Measurements from ENCODE around the gene ERN1. TPM values are rescaled to one million over a fixed set of nuclear protein-coding genes. Genes with fewer than 3 reads are reported as not detected.

Gene ERN1
- total and polyA plus RNA-seq, 2 donors (not counting 3 experiments of a cell fraction or from before 2014, with no cell fraction given) = 9.1 to 21.5 TPM

- Histone ChIP-seq H3K9me3 (replicated peaks; ENCODE audit: control insufficient read depth, insufficient read depth, low read length) (no peaks in the 10 kb centered on the region), H3K36me3 (ENCODE audit: control insufficient read depth in 2 of 2, extremely low read depth in 1 of 2, insufficient read depth in 2 of 2, low read length in 2 of 2) (no peaks in the 10 kb centered on the region), H3K9ac (replicated peaks; ENCODE audit: extremely low read depth, insufficient read depth, low read length) (no peak overlapping the region), H3K4me1 (ENCODE audit: control insufficient read depth, extremely low read depth, insufficient read depth, low read length) (peaks cover 9% of the 10 kb centered on the region), H3K27me3 (ENCODE audit: control insufficient read depth in 2 of 2, insufficient read depth in 2 of 2, low read length in 2 of 2) (peaks cover 2 to 6% of the 10 kb centered on the region in 2 experiments), H3K4me3 (replicated peaks in 1 of 3; ENCODE audit: insufficient read depth in 1 of 3, low read depth in 1 of 3, low read length in 3 of 3) (no peak overlapping the region), H3K79me2 (ENCODE audit: control insufficient read depth, insufficient read depth, low read length) (no peaks in the 10 kb centered on the region), H2AFZ (ENCODE audit: low read depth, low read length) (no peak overlapping the region), H4K20me1 (replicated peaks; ENCODE audit: control insufficient read depth, extremely low read depth, insufficient read depth, low read length) (no peaks in the 10 kb centered on the region), H3K4me2 (ENCODE audit: insufficient read depth, low read length) (no peak overlapping the region), H3K27ac (ENCODE audit: insufficient read depth, low read depth, low read length) (no peak overlapping the region), H3K9me1 (replicated peaks; ENCODE audit: control insufficient read depth, extremely low read depth, insufficient read depth, low read length) (no peaks in the 10 kb centered on the region)
- dilution Hi-C loops (cut with MboI; ENCODE audit: extremely low pct_ligation_motif_present, low sequenced_read_pairs) (no loop called here), intact Hi-C loops (cut with micrococcal nuclease) (loop anchor here (1.0 to 2.0 kb wide), 2 partner anchors 43 to 70 kb away; no protein-coding TSS in a partner anchor)
- TF ChIP-seq MAX (IDR thresholded peaks at IDR 0.05; ENCODE audit: insufficient read depth, insufficient read length) = no peak
- no peak for TF ChIP-seq GATA2 (IDR thresholded peaks at IDR 0.05; ENCODE audit: insufficient read depth, insufficient read length, low read depth, low read length)
- no peak for TF ChIP-seq MYC (IDR thresholded peaks at IDR 0.05; ENCODE audit: low read depth, low read length)
- no peak for TF ChIP-seq POLR2A (IDR thresholded peaks at IDR 0.05; ENCODE audit: low read depth, low read length)
- TF ChIP-seq POLR2AphosphoS5 (IDR thresholded peaks at IDR 0.05; ENCODE audit: insufficient read depth, low read depth, low read length) = no peak
- TF ChIP-seq FOS (IDR thresholded peaks at IDR 0.05; ENCODE audit: borderline replicate concordance, insufficient read depth, low read length) = no peak
- TF ChIP-seq EZH2 (IDR thresholded peaks at IDR 0.05; ENCODE audit: borderline replicate concordance, low read depth, low read length, severe bottlenecking) = no peak
- TF ChIP-seq JUN (IDR thresholded peaks at IDR 0.05; ENCODE audit: borderline replicate concordance, insufficient read depth, insufficient read length, low read depth) = no peak
- no peak for TF ChIP-seq CTCF (IDR thresholded peaks at IDR 0.05; ENCODE audit: extremely low read depth in 1 of 2, insufficient read depth in 1 of 2, low read depth in 1 of 2, low read length in 2 of 2)
- no peak for FAIRE-seq
- BruUV-seq (replicated peaks) = no TSS peak
- ChIA-PET CTCF (interaction anchor here (0.9 to 12.0 kb wide), 21 partner anchors 9 to 166 kb away, joined by 3 to 183 read pairs (median 8); partner anchors contain the start of genes CSHL1, GH1, ICAM2 and PRR29), POLR2A (no interaction called here)
- no peak for DNase-seq (ENCODE audit: low read depth, low spot score)
Observed at GRCh38 chr17:63989622-63990345, 140.2 kb downstream of the ERN1 start.

Small RNAs within 50 kb of the gene (small RNA-seq; reads per million reads assigned to genes)
- 366 reads per million, percentile 99 among the genes with 10 or more reads in this experiment for gene SNORD104 (ENCODE audit: insufficient read depth, insufficient read length, low read depth, low replicate concordance)

Other genes starting within 250 kb of the ERN1 start
- not detected in 2 replicates for gene GH2, start 248.2 kb downstream of the ERN1 start, total RNA-seq
- gene GH2, start 248.2 kb downstream of the ERN1 start, polyA plus RNA-seq = not detected in 2 replicates
- not detected in 2 replicates for gene CSH1, start 233.6 kb downstream of the ERN1 start, total RNA-seq
- not detected in 2 replicates for gene CSH1, start 233.6 kb downstream of the ERN1 start, polyA plus RNA-seq
- not detected in 2 replicates for gene CSHL1, start 218.9 kb downstream of the ERN1 start, total RNA-seq
- not detected in 2 replicates for gene CSHL1, start 218.9 kb downstream of the ERN1 start, polyA plus RNA-seq
- not detected in 2 replicates for gene GH1, start 211.3 kb downstream of the ERN1 start, total RNA-seq
- not detected in 2 replicates for gene GH1, start 211.3 kb downstream of the ERN1 start, polyA plus RNA-seq
- 0.60 and 2.1 TPM in 2 replicates for gene CD79B, start 197.8 kb downstream of the ERN1 start, total RNA-seq
- 2.2 and 3.9 TPM in 2 replicates for gene CD79B, start 197.8 kb downstream of the ERN1 start, polyA plus RNA-seq
- gene SCN4A, start 157.2 kb downstream of the ERN1 start, total RNA-seq = 0.40 TPM in 1 of 2 replicates, not detected in the other
- 0.01 and 0.02 TPM in 2 replicates for gene SCN4A, start 157.2 kb downstream of the ERN1 start, polyA plus RNA-seq
- 0.78 and 1.2 TPM in 2 replicates for gene PRR29, start 131.8 kb downstream of the ERN1 start, total RNA-seq
- 0.39 and 0.60 TPM in 2 replicates for gene PRR29, start 131.8 kb downstream of the ERN1 start, polyA plus RNA-seq
- 514 and 586 TPM in 2 replicates for gene ICAM2, start 109.5 kb downstream of the ERN1 start, total RNA-seq
- 2,377 and 2,759 TPM in 2 replicates for gene ICAM2, start 109.5 kb downstream of the ERN1 start, polyA plus RNA-seq
- 21.7 and 25.8 TPM in 2 replicates for gene TEX2, start 133.1 kb upstream of the ERN1 start, total RNA-seq
- 12.5 and 13.3 TPM in 2 replicates for gene TEX2, start 133.1 kb upstream of the ERN1 start, polyA plus RNA-seq